ENCODE data around the gene SREBF1.

DNA sequence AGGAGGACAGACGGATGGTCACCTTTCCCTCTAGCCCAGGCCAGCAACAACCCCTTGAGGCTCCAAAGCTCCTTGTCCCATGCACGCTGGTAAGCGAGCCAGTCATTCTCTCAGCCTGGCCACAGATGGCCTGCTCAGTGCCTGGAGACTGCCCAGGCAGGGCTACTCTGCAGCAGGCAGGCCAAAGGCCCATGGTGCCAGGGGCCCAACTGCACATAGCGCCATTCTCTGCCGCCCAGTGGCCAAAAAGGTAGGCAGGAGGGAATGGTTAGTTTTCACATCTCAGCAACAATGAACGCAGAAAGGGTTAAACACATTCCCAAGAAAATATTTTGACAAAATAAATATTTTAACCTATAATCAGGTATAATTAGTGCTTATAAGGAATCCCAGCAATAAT, 7.7 kb upstream of the SREBF1 start:
- TF ChIP-seq, protein P1, sequence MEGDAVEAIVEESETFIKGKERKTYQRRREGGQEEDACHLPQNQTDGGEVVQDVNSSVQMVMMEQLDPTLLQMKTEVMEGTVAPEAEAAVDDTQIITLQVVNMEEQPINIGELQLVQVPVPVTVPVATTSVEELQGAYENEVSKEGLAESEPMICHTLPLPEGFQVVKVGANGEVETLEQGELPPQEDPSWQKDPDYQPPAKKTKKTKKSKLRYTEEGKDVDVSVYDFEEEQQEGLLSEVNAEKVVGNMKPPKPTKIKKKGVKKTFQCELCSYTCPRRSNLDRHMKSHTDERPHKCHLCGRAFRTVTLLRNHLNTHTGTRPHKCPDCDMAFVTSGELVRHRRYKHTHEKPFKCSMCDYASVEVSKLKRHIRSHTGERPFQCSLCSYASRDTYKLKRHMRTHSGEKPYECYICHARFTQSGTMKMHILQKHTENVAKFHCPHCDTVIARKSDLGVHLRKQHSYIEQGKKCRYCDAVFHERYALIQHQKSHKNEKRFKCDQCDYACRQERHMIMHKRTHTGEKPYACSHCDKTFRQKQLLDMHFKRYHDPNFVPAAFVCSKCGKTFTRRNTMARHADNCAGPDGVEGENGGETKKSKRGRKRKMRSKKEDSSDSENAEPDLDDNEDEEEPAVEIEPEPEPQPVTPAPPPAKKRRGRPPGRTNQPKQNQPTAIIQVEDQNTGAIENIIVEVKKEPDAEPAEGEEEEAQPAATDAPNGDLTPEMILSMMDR (IDR thresholded peaks at IDR 0.05), result no peak
- TF ChIP-seq POLR2A (IDR thresholded peaks at IDR 0.05), result no peak
